ENCODE measurements around the gene GCGR.

DNA sequence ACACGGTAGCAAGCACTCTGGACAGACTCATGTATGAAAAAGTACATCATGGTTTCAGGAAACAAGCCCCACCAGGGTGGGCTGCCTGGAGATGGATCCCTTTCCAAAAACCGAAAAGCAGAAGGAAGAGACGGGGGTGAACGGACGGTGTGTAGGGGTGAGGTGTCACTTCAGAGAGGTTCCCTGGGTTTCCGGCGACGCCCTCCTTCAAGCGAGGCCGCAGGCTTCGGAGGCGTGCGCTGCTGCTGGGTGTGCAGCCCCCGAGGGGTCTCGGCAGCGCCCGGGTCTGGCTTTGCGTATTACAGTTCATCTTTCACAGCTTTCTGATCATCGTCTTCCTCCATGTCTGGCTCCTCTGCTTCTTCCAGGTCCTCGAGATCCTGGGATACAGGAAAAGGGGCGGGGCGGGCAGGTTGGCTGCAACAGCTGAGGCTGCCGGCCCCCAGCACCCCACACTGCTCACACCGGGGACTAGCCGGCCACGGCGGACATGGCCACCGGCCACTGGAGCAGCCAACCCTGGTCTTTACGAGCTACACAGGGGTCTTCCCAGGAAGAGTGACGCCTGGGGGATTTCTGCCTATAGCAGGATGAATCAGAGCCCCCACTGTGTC, 39.9 kb downstream of the GCGR start:
- TF ChIP-seq EZH2phosphoT487 (IDR thresholded peaks at IDR 0.05; ENCODE audit: unreplicated experiment) (no peak), EZH2 (IDR thresholded peaks at IDR 0.05; ENCODE audit: low read depth, unreplicated experiment) (no peak)
- TF ChIP-seq, protein P1, sequence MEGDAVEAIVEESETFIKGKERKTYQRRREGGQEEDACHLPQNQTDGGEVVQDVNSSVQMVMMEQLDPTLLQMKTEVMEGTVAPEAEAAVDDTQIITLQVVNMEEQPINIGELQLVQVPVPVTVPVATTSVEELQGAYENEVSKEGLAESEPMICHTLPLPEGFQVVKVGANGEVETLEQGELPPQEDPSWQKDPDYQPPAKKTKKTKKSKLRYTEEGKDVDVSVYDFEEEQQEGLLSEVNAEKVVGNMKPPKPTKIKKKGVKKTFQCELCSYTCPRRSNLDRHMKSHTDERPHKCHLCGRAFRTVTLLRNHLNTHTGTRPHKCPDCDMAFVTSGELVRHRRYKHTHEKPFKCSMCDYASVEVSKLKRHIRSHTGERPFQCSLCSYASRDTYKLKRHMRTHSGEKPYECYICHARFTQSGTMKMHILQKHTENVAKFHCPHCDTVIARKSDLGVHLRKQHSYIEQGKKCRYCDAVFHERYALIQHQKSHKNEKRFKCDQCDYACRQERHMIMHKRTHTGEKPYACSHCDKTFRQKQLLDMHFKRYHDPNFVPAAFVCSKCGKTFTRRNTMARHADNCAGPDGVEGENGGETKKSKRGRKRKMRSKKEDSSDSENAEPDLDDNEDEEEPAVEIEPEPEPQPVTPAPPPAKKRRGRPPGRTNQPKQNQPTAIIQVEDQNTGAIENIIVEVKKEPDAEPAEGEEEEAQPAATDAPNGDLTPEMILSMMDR (conservative IDR thresholded peaks at IDR 0.05; ENCODE audit: low read depth in 2 of 2) = no peak

Data from GM23338 (cell line).